T1000 (cell line): ENCODE data around the gene TMEM217.

ENCODE experiments used
- DNase-seq: peaks from one replicate; lab custom pipeline; 2025; ENCODE audit warnings: mixed read lengths; lab: John Stamatoyannopoulos, UW

TMEM217 gene

DNA sequence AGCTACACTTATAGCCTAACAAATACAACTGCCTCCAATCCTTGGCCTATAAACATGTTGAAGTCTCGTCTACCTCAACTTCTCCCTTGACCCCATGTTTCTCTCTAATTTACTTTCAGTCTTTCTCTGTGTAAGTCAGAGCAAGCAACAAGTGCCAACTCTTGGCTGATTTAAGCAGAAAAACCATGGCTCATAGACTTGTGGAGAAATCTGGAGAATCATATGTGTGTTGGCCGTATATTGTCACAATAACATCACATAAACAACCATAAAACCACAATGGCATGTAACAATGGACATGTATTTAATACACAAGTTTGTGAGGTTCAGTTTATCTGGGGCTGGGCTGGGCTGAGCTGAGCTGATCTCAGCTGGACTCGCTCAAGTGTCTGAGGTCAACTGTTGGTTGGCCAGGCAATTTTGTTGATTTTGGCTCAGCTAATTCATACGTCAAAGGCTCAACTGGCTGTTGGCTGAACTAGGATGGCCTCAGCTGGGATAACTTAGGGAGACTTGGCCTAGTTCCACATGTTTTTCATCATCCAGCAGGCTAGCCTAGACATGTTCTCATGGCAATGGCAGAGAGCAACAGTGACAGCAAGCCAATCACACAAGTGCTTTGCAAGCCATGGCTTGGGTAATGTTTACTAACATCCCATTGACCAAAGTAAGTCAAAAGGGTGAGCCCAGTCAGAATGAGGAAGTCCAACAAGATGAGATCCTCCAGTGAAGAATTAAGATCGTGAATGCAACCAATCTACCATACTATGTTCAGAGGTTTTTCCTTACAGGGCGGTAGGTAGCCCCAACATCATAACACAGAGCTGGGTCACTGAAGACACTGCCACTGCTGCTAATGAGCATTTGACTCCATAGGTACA is 13.3 kb downstream of the TMEM217 start:
- peak; percentile 76 for DNase-seq

GRCh38 chr6:37243816-37244370 is 14.1 kb downstream of the TMEM217 start:
- DNase-seq, result no peak

GRCh38 chr6:37243131-37243815 is 14.7 kb downstream of the TMEM217 start:
- no peak for DNase-seq

GRCh38 chr6:37242429-37243052 is 15.4 kb downstream of the TMEM217 start:
- DNase-seq, result peak; percentile 84

- DNase-seq, result peak; percentile 38
Measured at GRCh38 chr6:37241775-37242428, 16.0 kb downstream of the TMEM217 start.

- DNase-seq, result no peak
Measured at GRCh38 chr6:37241131-37241530, 16.8 kb downstream of the TMEM217 start.

DNA sequence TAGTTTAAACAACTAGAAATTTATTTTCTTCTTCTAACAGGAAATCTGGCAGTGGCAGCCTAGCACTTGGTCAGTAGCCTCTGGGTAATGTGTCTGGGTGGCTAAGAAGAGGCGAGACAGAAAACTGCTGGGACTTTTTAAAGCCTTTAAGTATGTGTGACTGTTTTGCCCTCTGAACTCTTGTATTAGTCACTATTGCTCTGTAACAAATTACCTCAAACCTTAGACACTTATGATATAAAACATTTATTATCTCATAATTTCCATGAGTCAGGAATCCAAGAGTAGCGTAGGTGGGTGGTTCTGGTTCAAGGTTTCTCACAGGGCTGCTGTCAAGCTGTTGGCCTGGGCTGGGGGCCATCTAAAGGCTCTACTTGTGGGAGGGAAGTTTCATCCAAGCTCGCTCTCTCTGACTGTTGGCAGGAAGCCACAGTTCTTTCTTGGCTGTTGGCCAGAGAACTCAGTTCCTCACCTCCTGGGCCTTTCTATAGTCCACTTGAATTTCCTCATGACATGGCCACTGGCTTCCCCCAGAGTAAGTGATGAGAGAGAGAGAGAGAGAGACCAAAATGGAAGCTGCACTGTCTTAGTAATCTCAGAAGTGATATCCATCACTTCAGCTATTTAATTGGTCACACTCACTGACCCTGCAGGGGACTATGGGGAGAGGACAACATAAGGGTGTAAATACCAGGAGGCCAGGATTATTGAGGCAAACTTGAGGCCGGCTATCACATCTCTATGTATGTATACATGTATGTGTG is 17.8 kb downstream of the TMEM217 start:
- DNase-seq, result peak; percentile 70

GRCh38 chr6:37239526-37239925 is 18.4 kb downstream of the TMEM217 start:
- no peak for DNase-seq

- no peak for DNase-seq
Measured at GRCh38 chr6:37238381-37238780, 19.6 kb downstream of the TMEM217 start.

- no peak for DNase-seq
Measured at GRCh38 chr6:37237789-37238188, 20.2 kb downstream of the TMEM217 start.

DNA sequence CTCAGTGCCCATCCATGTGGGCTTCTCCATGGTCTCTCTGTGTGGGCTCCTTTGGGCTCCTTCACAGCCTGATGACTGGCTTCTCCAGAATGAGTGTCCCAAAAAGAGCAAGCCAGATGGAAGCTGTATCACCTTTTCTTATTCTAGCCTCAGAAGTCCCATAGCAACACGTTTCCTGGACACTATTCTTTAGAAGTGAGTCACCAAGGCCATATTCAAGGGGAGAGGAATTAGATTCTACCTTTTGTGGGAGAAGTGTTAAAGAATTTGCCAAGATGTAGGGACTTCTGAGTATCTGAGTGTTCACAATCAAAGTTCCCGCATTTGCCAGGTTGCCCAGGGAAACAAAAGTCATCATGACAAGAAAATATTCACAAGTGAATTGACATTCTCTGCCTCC is 21.0 kb downstream of the TMEM217 start:
- DNase-seq, result no peak

- DNase-seq, result no peak
Measured at GRCh38 chr6:37233541-37233940, 24.4 kb downstream of the TMEM217 start.

- no peak for DNase-seq
Measured at GRCh38 chr6:37232430-37233017, 25.4 kb downstream of the TMEM217 start.

DNA sequence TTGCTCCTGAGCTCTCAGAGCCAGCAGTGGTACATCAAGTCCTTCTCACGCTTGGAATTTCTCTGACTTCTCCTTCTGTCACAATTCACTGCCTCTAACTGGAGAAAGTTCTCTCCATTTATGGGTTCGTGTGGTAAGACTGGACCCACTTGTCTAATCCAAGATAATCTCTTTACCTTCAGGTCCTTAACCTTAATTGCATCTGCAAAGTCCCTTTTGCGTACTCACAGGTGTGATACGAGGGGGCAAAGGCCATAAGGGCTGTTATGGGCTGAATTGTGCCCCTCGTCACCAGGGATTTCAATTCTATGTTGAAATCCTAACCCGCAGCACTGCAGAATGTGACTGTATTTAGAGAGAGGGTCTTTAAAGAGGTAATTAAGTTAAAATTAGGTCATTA is 27.8 kb downstream of the TMEM217 start:
- DNase-seq, result no peak

DNA sequence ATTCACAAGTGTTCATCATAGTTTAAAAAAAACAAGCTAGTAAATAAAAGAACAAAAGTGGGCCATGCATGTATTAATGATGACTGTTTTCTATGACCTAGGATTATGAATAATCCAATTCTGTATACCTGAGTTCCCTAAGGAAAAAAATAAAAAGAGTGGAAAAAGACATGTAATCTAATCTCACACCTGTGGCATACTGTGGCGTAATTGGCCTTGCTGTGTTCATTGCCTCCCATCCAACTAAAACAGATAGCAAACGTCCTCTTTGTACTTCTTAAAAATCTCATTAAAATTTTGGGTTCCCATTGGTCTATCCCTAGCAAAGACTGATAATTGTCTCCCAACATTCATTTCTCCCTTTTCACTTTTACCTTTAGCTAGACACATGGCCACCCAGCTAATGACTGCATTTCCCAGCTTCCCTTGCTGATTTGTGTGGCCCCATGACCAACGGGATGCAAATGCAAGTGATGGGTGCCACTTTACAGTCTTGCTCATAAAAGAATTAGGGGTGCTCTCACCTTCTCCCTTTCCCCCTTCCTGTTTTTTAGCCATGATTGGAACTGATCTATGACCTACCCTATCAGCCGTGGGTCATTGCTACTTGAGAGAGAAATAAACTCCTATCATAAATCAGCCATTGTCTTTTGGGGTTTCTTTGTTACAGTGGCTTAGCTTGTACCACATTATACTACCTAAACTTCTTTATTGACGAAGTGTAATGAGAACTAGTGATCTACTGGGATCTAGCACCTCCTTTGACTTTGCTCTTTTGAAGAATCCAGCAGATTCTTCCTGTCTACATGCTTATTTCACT is 32.4 kb downstream of the TMEM217 start:
- DNase-seq, result no peak

GRCh38 chr6:37222992-37223391 is 35.0 kb downstream of the TMEM217 start:
- no peak for DNase-seq

DNA sequence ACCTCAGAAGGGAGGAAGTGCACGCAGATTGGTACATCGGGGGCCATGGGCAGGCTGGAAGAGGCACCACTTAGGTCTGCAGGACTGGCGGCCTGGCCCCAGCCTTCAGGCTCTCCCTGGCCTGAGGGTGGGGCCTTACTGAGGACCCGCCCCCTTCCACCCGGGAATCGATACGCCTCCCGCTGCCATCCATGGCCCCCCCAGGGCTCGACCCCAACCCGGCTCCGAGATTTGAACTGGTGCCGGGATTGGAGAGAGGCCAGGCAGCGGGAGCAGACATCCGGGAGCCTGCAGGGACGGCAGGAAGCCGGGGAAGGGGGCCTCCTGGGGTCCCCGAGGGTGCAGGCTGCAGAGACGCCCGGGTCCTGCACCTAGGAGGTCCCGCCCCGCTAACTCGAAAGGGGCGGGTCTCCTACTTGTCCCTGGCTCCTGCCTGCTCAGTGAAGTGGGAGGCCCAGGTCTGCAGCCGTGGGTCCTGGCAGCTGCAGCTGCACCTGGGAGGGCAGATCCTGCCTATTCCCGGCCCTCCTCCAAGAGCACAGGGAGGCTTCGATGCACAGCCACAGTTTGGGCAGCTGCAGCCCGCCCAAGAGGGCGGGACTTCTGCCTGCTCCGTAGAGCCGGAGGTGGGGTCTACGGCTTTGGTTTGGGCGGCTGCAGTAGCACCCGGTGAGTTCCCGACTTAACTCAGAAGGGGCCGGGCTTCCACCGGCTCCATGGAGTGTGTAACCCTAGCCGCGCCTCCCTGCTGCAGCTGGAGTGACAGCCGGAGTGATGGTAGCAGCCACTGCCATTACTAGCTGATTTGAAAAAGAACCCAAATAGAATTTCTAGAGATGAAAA is 35.6 kb downstream of the TMEM217 start:
- peak; percentile 81 for DNase-seq

DNA sequence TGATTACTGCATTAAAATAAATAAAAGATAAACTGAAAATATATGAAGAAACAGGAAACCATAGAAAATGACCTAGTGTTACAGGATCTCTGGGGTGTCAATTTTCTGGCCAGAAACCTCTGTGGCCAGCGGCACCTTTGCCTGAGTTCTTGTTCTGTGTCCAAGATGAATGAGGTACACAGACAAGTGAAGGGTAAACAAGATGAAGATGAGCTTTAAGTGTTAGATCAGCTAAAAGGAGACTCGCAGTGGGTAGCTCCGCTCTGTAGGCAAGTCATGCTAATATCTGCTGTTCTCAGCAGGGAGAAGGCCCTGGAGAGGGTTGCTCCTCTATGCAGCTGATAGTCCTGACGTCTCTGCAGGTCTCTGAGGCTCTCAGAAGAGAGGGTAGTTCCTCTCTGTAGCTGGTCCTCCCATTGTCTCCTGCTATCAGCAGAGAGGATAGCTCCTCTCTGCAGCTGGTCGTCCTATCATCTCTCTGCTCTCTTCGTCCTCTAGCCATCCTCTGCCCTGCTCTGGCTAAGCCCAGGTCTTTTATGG is 36.3 kb downstream of the TMEM217 start:
- DNase-seq, result no peak

DNA sequence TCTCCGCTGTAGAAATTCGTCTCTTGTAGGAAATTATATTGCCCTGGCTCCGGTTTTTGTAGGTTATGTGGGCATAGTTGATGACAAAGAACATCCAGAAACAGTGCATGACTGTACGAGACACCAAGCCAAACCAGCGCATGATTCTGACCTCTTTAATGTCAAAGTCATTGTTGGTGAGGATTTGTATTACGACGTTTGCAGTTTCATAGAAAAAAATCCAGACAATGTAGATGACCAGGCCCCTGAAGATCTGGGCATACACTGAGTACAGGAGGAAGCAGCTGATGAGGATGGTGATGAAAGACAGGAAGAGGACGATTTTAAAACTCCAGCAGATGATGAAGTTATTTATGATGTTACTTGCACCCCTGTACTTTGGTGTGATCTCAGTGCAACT is 39.4 kb downstream of the TMEM217 start:
- no peak for DNase-seq
